ENCODE data around the gene MGAT5B. TPM values are rescaled to one million over a fixed set of nuclear protein-coding genes. Genes with fewer than 3 reads are reported as not detected.

The MGAT5B gene
- polyA plus RNA-seq, 1 donor from 2014 or later: not detected

- H3K4me1 Mint-ChIP-seq: no peaks in the 10 kb centered on the region
- H3K9me3 Mint-ChIP-seq: peaks cover 1 to 7% (median 3%) of the 10 kb centered on the region in 3 donors
- H3K36me3 Mint-ChIP-seq: no peaks in the 10 kb centered on the region
Measured at GRCh38 chr17:76879691-76880090, 11.5 kb downstream of the MGAT5B start.

GRCh38 chr17:76880268-76880667 lies 12.1 kb downstream of the MGAT5B start:
- Mint-ChIP-seq H3K9me3 (peaks cover under 1 to 5% (median 2%) of the 10 kb centered on the region in 3 donors), H3K4me3 (no peak overlapping the region), H3K4me1 (no peaks in the 10 kb centered on the region), H3K27ac (no peak overlapping the region), H3K36me3 (no peaks in the 10 kb centered on the region), H3K27me3 (peaks cover 11% of the 10 kb centered on the region)

More at GRCh38 chr17:76879691-76880090, 11.5 kb downstream of the MGAT5B start:
- Mint-ChIP-seq H3K4me3 (no peak overlapping the region), H3K27me3 (peaks cover 9% of the 10 kb centered on the region), H3K27ac (no peak overlapping the region)

- H3K4me3 Mint-ChIP-seq: no peak overlapping the region
- no peak overlapping the region for H3K27ac Mint-ChIP-seq
- no peaks in the 10 kb centered on the region for H3K4me1 Mint-ChIP-seq
- H3K36me3 Mint-ChIP-seq: no peaks in the 10 kb centered on the region
- H3K27me3 Mint-ChIP-seq: peaks cover 10% of the 10 kb centered on the region
- H3K9me3 Mint-ChIP-seq: no peaks in the 10 kb centered on the region
Measured at GRCh38 chr17:76880971-76881370, 12.8 kb downstream of the MGAT5B start.

- no peak overlapping the region for H3K27ac Mint-ChIP-seq
- no peak overlapping the region for H3K4me3 Mint-ChIP-seq
- no peaks in the 10 kb centered on the region for H3K36me3 Mint-ChIP-seq
- no peaks in the 10 kb centered on the region for H3K4me1 Mint-ChIP-seq
- H3K27me3 Mint-ChIP-seq: peaks cover 11% of the 10 kb centered on the region
- H3K9me3 Mint-ChIP-seq: no peaks in the 10 kb centered on the region
Measured at GRCh38 chr17:76881408-76881807, 13.2 kb downstream of the MGAT5B start.

GRCh38 chr17:76881966-76882365 lies 13.8 kb downstream of the MGAT5B start:
- Mint-ChIP-seq H3K27me3 (peaks cover 12% of the 10 kb centered on the region), H3K27ac (no peak overlapping the region), H3K4me1 (no peaks in the 10 kb centered on the region), H3K36me3 (no peaks in the 10 kb centered on the region), H3K4me3 (no peak overlapping the region), H3K9me3 (no peaks in the 10 kb centered on the region)

- H3K4me3 Mint-ChIP-seq: no peak overlapping the region
- no peaks in the 10 kb centered on the region for H3K9me3 Mint-ChIP-seq
- no peak overlapping the region for H3K27ac Mint-ChIP-seq
- H3K36me3 Mint-ChIP-seq: no peaks in the 10 kb centered on the region
- H3K27me3 Mint-ChIP-seq: peaks cover 12% of the 10 kb centered on the region
- H3K4me1 Mint-ChIP-seq: no peaks in the 10 kb centered on the region
Measured at GRCh38 chr17:76883744-76884525, 15.7 kb downstream of the MGAT5B start.

GRCh38 chr17:76884995-76885893 lies 17.0 kb downstream of the MGAT5B start:
- no peak overlapping the region for H3K4me3 Mint-ChIP-seq
- no peaks in the 10 kb centered on the region for H3K9me3 Mint-ChIP-seq
- H3K36me3 Mint-ChIP-seq: no peaks in the 10 kb centered on the region
- peaks cover 8% of the 10 kb centered on the region for H3K27me3 Mint-ChIP-seq
- H3K27ac Mint-ChIP-seq: no peak overlapping the region
- no peaks in the 10 kb centered on the region for H3K4me1 Mint-ChIP-seq

GRCh38 chr17:76885894-76886290 lies 17.7 kb downstream of the MGAT5B start:
- Mint-ChIP-seq H3K4me1 (no peaks in the 10 kb centered on the region), H3K36me3 (no peaks in the 10 kb centered on the region), H3K27me3 (peaks cover 8% of the 10 kb centered on the region), H3K9me3 (no peaks in the 10 kb centered on the region), H3K27ac (no peak overlapping the region), H3K4me3 (no peak overlapping the region)

GRCh38 chr17:76886395-76886794 lies 18.2 kb downstream of the MGAT5B start:
- Mint-ChIP-seq H3K27me3 (peaks cover 8% of the 10 kb centered on the region), H3K36me3 (no peaks in the 10 kb centered on the region), H3K4me3 (no peak overlapping the region), H3K9me3 (no peaks in the 10 kb centered on the region), H3K27ac (no peak overlapping the region), H3K4me1 (no peaks in the 10 kb centered on the region)

- Mint-ChIP-seq H3K4me1 (no peaks in the 10 kb centered on the region), H3K9me3 (no peaks in the 10 kb centered on the region), H3K27me3 (peaks cover 8% of the 10 kb centered on the region), H3K27ac (no peak overlapping the region), H3K4me3 (no peak overlapping the region), H3K36me3 (no peaks in the 10 kb centered on the region)
Measured at GRCh38 chr17:76887802-76888201, 19.6 kb downstream of the MGAT5B start.

GRCh38 chr17:76888661-76889060 lies 20.5 kb downstream of the MGAT5B start:
- Mint-ChIP-seq H3K27me3 (peaks cover 11% of the 10 kb centered on the region), H3K9me3 (no peaks in the 10 kb centered on the region), H3K4me1 (no peaks in the 10 kb centered on the region), H3K27ac (no peak overlapping the region), H3K36me3 (no peaks in the 10 kb centered on the region), H3K4me3 (no peak overlapping the region)

GRCh38 chr17:76889323-76889722 lies 21.1 kb downstream of the MGAT5B start:
- no peak overlapping the region for H3K27ac Mint-ChIP-seq
- no peaks in the 10 kb centered on the region for H3K9me3 Mint-ChIP-seq
- peaks cover 11% of the 10 kb centered on the region for H3K27me3 Mint-ChIP-seq
- no peaks in the 10 kb centered on the region for H3K36me3 Mint-ChIP-seq
- no peak overlapping the region for H3K4me3 Mint-ChIP-seq
- no peaks in the 10 kb centered on the region for H3K4me1 Mint-ChIP-seq

- H3K27ac Mint-ChIP-seq: no peak overlapping the region
Measured at GRCh38 chr17:76892329-76892728, 24.1 kb downstream of the MGAT5B start.

GRCh38 chr17:76893623-76894334 lies 25.6 kb downstream of the MGAT5B start:
- Mint-ChIP-seq H3K27ac (no peak overlapping the region), H3K36me3 (no peaks in the 10 kb centered on the region), H3K4me3 (no peak overlapping the region), H3K9me3 (no peaks in the 10 kb centered on the region), H3K27me3 (peaks cover 3% of the 10 kb centered on the region), H3K4me1 (no peaks in the 10 kb centered on the region)

More at GRCh38 chr17:76892329-76892728, 24.1 kb downstream of the MGAT5B start:
- Mint-ChIP-seq H3K9me3 (no peaks in the 10 kb centered on the region), H3K4me1 (no peaks in the 10 kb centered on the region), H3K36me3 (no peaks in the 10 kb centered on the region), H3K27me3 (peaks cover 3% of the 10 kb centered on the region), H3K4me3 (peak overlapping the region in 1 of 4 donors; percentile 28)

- no peak overlapping the region for H3K27ac Mint-ChIP-seq
- H3K9me3 Mint-ChIP-seq: no peaks in the 10 kb centered on the region
- H3K4me1 Mint-ChIP-seq: no peaks in the 10 kb centered on the region
- H3K36me3 Mint-ChIP-seq: no peaks in the 10 kb centered on the region
- no peak overlapping the region for H3K4me3 Mint-ChIP-seq
- peaks cover 5% of the 10 kb centered on the region for H3K27me3 Mint-ChIP-seq
Measured at GRCh38 chr17:76894842-76895241, 26.6 kb downstream of the MGAT5B start.
